ENCODE data around the gene RHBDF2. TPM values are rescaled to one million over a fixed set of nuclear protein-coding genes. Genes with fewer than 3 reads are reported as not detected.

The RHBDF2 gene
- total and polyA plus RNA-seq, 2 donors (not counting 1 experiment from before 2014, with no cell fraction given): 288 to 482 TPM

DNA sequence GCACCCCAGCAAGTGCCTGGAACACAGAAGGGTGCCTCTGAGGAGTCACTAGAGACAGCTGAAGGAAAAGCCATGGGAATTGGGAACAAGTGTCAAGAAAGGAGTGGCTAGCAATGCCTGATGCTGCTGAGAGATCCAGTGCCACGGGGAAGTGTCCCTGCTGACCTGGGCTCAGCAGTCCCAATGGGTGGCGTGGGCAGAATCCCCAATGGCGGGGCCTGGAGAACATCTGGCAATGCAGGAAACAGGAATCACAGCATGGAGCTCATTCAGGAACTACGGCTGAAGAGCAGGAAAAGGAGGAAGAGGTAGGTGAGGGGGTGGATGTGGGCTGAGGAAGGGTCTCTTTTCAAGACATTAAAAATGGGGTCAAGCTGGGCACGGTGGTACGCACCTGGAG is 78.4 kb downstream of the RHBDF2 start:
- Histone ChIP-seq H3K4me1 (ENCODE audit: control insufficient read depth in 2 of 2, insufficient read depth in 2 of 2, low read length in 2 of 2) (peaks cover 72 to 86% of the 10 kb centered on the region in 2 donors), H3K4me3 (ENCODE audit: control extremely low read depth in 1 of 5, extremely low read depth in 1 of 5, insufficient read depth in 1 of 5, low read depth in 2 of 5, low read length in 4 of 5) (no peak overlapping the region), H3K36me3 (replicated peaks in 1 of 2; ENCODE audit: control extremely low read depth in 1 of 2, control insufficient read depth in 1 of 2, extremely low read depth in 1 of 2, insufficient read depth in 2 of 2, low read length in 1 of 2) (peaks cover 0 to 5% of the 10 kb centered on the region in 2 experiments), H4K20me1 (ENCODE audit: control insufficient read depth, insufficient read depth, low read length, poor library complexity, severe bottlenecking) (peaks cover 16% of the 10 kb centered on the region), H3K4me2 (replicated peaks; ENCODE audit: low read depth, low read length, poor library complexity, severe bottlenecking) (peak overlapping the region; percentile 58), H2AFZ (ENCODE audit: insufficient read depth, low read depth, low read length, poor library complexity, severe bottlenecking) (no peak overlapping the region), H3K9ac (ENCODE audit: low read length) (no peak overlapping the region), H3K9me3 (ENCODE audit: control extremely low read depth in 1 of 3, control insufficient read depth in 2 of 3, insufficient read depth in 1 of 3, low read length in 2 of 3) (peaks cover 0 to 7% (median 0%) of the 10 kb centered on the region in 3 donors), H3K27ac (ENCODE audit: low read length in 2 of 2) (peak overlapping the region; percentile 30 to 60), H3K27me3 (replicated peaks in 1 of 4; ENCODE audit: control extremely low read depth in 1 of 4, control insufficient read depth in 3 of 4, insufficient read depth in 4 of 4, low read length in 3 of 4) (no peaks in the 10 kb centered on the region), H3K79me2 (ENCODE audit: control insufficient read depth, insufficient read depth, low read length) (peaks cover 86% of the 10 kb centered on the region)
- intact Hi-C loops (cut with micrococcal nuclease): loop anchor here (1.0 kb wide), 1 partner anchor 15 kb away; no protein-coding TSS in a partner anchor
- no peak for DNase-seq
- no peak for TF ChIP-seq EZH2 (IDR thresholded peaks at IDR 0.05; ENCODE audit: borderline replicate concordance, insufficient read depth, low read depth, low read length, poor library complexity, severe bottlenecking)
- TF ChIP-seq CTCF (IDR thresholded peaks at IDR 0.05): no peak
- Mint-ChIP-seq H3K27ac (peak overlapping the region; percentile 70), H3K4me1 (peaks cover 78% of the 10 kb centered on the region), H3K4me3 (peak overlapping the region; percentile 74), H3K27me3 (no peaks in the 10 kb centered on the region), H3K9me3 (ENCODE audit: insufficient read depth) (no peaks in the 10 kb centered on the region)
- ChIA-PET CTCF (interaction anchor here (1.2 to 8.9 kb wide), 5 partner anchors 14 to 105 kb away, joined by 4 to 69 read pairs (median 4); partner anchors contain the start of gene RHBDF2), POLR2A (interaction anchor here (1.1 kb wide), 1 partner anchor 70 kb away, joined by 4 read pairs; no protein-coding TSS in a partner anchor)
- 79% methylated on average over 6 of the region's 6 CpGs for WGBS (ENCODE audit: insufficient coverage)
- ATAC-seq (ENCODE audit: low read depth): no peak

DNA sequence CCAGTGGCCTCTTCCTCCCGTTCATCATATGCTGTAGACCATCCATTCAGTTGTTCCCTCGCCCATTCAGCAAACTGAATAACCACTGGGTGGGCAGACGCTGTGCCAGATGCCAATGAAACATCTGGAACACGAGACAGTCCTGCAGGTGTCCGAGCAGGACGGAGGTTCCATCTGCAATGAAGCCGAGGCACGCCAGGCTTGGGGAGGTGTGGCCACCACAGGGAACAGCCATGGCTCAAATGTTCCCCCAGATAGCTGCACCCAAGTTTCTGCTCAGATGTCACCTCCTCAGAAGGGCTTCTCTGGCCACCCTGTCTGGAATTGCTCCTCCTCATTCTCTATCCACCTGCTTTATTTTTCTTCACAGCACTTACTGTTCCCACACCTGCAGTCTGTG is 78.8 kb downstream of the RHBDF2 start:
- Histone ChIP-seq H3K9me3 (ENCODE audit: control extremely low read depth in 1 of 3, control insufficient read depth in 2 of 3, insufficient read depth in 1 of 3, low read length in 2 of 3) (peaks cover 0 to 7% (median 0%) of the 10 kb centered on the region in 3 donors), H3K4me2 (replicated peaks; ENCODE audit: low read depth, low read length, poor library complexity, severe bottlenecking) (peak overlapping the region; percentile 58), H3K4me1 (ENCODE audit: control insufficient read depth in 2 of 2, insufficient read depth in 2 of 2, low read length in 2 of 2) (peaks cover 73 to 86% of the 10 kb centered on the region in 2 donors), H3K4me3 (ENCODE audit: control extremely low read depth in 1 of 5, extremely low read depth in 1 of 5, insufficient read depth in 1 of 5, low read depth in 2 of 5, low read length in 4 of 5) (no peak overlapping the region), H4K20me1 (ENCODE audit: control insufficient read depth, insufficient read depth, low read length, poor library complexity, severe bottlenecking) (peaks cover 21% of the 10 kb centered on the region), H3K27ac (ENCODE audit: low read length in 2 of 2) (peak overlapping the region; percentile 30 to 60), H3K27me3 (replicated peaks in 1 of 4; ENCODE audit: control extremely low read depth in 1 of 4, control insufficient read depth in 3 of 4, insufficient read depth in 4 of 4, low read length in 3 of 4) (no peaks in the 10 kb centered on the region), H3K79me2 (ENCODE audit: control insufficient read depth, insufficient read depth, low read length) (peaks cover 91% of the 10 kb centered on the region), H3K36me3 (replicated peaks in 1 of 2; ENCODE audit: control extremely low read depth in 1 of 2, control insufficient read depth in 1 of 2, extremely low read depth in 1 of 2, insufficient read depth in 2 of 2, low read length in 1 of 2) (peaks cover 0 to 5% of the 10 kb centered on the region in 2 experiments), H2AFZ (ENCODE audit: insufficient read depth, low read depth, low read length, poor library complexity, severe bottlenecking) (no peak overlapping the region), H3K9ac (ENCODE audit: low read length) (no peak overlapping the region)
- H3K27me3 Mint-ChIP-seq: no peaks in the 10 kb centered on the region
- no peak for TF ChIP-seq EZH2 (IDR thresholded peaks at IDR 0.05; ENCODE audit: borderline replicate concordance, insufficient read depth, low read depth, low read length, poor library complexity, severe bottlenecking)
- no peak for TF ChIP-seq CTCF (IDR thresholded peaks at IDR 0.05)
- H3K4me1 Mint-ChIP-seq: peaks cover 78% of the 10 kb centered on the region
- no peaks in the 10 kb centered on the region for H3K9me3 Mint-ChIP-seq (ENCODE audit: insufficient read depth)
- ChIA-PET CTCF (interaction anchor here (1.6 to 8.9 kb wide), 3 partner anchors 13 to 36 kb away, joined by 4 to 69 read pairs (median 39); no protein-coding TSS in a partner anchor), POLR2A (no interaction called here)
- peak overlapping the region; percentile 70 for H3K27ac Mint-ChIP-seq
- intact Hi-C loops (cut with micrococcal nuclease): no loop called here
- no peak for DNase-seq
- 97% methylated on average over 8 of the region's 8 CpGs for WGBS (ENCODE audit: insufficient coverage)
- H3K4me3 Mint-ChIP-seq: peak overlapping the region; percentile 74
- ATAC-seq (ENCODE audit: low read depth): no peak

Measured in B cell (primary cell).